G401 (cell line): ENCODE measurements around the gene RLN3. TPM values are rescaled to one million over a fixed set of nuclear protein-coding genes. Genes with fewer than 3 reads are reported as not detected.

ENCODE experiments used
- DNase-seq: peaks from one replicate; pipeline ENCODE4 v3.0.0-alpha.2; 2015; ENCODE audit warnings: low spot score
- in situ Hi-C: cut with HindIII; loops from 2 replicates; pipeline ENCODE4 v1.10.0; 2016; ENCODE audit warnings: low sequenced_read_pairs, mixed read lengths
- total RNA-seq: library from RNA; depleted of rRNA; stranded (reverse); fragments of >200 nt; shearing (Covaris generic); gene quantifications from 2 replicates; pipeline ENCODE4 v1.2.3, GENCODE V29; 2014

RLN3 gene
- total RNA-seq, 1 experiment from 2014 or later: not detected

DNA sequence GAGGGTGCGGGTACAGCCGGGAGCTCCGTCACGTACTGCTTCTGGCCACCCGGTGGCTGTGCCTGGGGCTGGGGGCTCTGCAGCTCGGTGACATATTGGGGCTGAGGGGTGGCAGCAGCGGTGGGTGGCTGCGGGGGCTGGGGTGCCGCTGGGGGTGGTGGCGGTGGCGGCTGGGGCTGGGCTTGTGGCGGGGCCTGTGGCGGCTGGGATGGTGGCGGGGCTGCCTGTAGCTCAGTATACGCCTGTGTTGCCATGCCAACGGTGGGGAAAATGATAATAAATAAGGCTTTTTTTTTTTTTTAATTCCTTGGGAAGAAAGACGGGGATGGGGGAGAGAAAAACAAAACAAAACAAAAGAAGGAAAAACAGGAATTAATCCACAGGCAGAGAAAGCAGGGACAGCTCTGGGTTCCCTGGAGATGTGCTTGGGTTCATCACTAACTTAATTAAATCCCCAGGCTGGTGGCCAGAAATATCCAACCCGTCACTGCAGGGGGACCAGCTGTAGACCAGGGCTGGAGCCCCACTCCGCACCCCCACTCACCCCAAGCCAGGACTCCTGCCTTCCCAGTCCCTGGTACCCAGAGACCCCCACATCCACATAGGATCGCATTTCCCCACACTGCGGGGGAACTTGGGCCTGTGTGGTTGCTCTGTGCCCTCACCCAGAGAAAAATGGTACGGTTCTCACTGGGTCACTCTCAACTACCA lies 34.2 kb upstream of the RLN3 start:
- peak; percentile 70 for DNase-seq

DNA sequence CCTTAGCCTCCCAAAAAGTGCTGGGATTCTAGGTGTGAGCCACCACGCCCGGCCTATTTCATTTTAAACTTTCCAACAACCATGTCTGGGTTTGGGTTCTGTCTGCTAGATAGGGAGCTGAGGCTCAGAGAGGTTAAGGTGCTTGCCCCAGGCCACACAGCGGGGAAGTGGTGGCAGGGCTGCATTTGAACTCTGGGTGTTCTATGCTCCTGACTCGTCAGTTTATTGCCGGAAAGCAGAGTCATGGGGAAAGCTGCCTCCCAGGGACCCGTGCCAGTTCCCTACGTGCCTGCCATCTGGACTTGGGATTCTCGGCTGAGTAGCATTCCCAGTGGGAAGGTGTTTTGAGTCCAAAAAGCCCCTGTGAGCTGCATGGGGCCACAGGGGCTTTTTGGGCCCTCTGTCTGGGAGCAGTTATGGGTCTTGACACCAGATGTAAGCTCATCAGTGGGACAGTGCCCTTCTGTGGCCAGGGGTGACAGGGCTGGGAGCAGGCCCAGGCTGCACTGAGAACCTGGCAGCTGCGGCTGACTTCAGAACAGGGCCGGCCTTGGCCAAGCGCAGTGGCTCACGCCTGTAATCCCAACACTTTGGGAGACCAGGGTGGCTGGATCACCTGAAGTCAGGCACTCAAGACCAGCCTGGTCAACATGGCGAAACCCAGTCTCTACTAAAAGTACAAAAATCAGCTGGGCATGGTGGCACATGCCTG lies 32.8 kb upstream of the RLN3 start:
- peak; percentile 93 for DNase-seq
- in situ Hi-C loops: no loop called here

More for the DNA sequence above, 34.2 kb upstream of the RLN3 start:
- in situ Hi-C loops: no loop called here

DNA sequence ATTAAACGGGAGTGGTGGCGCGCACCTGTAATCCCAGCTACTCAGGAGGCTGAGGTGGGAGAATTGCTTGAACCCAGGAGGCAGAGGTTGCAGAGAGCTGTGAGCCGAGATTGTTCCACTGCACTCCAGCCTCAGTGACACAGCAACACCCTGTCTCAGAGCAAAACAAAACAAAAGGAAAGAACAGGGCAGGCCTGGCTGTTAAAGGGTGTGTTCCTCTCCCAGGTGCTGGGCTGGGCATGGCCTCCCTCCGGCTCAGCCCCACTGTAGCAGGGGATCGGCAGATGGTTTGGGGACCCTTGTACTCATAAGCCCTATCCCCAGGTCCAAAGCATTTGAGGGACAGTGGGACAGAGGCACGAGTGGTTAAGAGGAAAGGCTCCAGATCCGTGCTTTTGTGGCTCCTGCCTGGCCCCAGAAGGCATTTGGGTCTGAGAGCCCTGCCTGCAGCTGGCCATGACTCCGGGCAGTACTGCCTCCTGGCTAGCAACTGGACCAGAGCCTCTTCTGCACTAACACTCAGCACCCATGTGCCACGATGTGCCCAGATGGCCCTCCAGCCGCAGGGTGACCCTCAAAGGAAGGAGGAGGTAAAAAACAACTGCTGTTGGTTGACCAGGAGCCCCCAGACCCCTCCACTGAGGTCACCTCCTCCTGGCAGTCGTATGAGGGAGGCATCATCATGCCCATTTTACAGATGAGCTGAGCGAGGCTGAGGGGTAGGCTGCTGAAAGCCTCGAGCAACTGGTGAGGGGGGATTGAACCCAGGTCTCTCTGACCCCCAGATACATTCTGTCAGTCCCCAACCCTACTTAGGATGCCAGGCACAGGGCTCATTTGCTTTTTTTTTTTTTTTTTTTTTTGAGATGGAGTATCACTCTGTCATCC lies 31.8 kb upstream of the RLN3 start:
- in situ Hi-C loops: no loop called here
- DNase-seq: no peak

DNA sequence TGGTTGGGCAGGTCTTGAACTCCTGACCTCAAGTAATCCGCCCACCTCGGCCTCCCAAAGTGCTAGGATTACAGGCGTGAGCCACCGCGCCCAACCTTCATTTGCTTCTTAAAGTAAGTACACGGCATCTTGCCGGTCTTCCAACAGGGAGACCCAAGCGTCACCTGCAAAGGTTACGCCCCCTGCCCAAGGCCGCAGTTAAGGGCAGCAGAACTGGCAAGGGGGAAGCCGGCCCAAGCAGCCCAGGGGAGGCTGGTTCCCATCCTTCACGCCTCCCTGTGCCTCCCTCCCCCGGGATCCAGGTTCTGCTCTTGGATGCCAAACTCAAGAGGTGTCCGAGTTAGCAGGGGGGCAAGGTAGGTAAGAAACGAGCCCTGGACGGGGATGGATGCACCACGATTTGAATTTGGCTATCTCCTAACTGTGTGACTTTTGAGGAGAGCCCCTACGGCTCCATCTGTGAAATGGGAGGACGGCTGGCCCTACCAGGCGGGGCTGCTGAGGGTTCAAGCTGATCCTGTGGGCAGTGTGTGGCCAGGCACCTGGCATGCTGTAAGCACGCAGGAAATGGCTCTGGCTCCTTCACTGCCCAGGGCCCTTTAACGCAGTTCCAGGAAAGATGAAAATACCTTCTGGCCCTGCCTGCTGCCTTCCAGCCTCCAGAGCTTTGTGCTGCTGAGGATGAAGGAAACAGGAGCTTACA lies 30.9 kb upstream of the RLN3 start:
- DNase-seq: peak; percentile 85
- in situ Hi-C loops: no loop called here

- in situ Hi-C loops: no loop called here
- no peak for DNase-seq
These were observed 30.4 kb upstream of the RLN3 start for GRCh38 chr19:13997631-13997962.

DNA sequence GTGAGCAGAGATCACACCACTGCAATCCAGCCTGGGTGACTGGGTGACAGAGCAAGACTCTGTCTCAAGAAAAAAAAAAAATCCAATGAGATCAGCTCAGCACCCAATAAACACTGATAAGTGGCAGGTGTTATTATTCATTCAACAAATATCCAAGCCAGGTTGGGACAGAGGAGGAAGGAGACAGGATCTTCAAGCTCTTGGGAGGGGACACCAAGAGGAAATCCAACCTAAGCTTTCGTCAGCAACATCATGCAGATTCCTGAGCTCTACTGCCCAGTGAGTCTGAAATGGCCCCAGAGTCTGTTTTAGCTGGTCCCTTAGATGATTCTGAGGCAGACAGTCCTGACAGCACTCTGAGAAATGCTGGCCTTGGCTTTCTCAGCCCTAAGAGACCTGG lies 29.5 kb upstream of the RLN3 start:
- no peak for DNase-seq
- in situ Hi-C loops: no loop called here

- DNase-seq: no peak
- in situ Hi-C loops: no loop called here
These were observed 28.9 kb upstream of the RLN3 start for GRCh38 chr19:13999085-13999484.

GRCh38 chr19:14000691-14001375 lies 27.1 kb upstream of the RLN3 start:
- no peak for DNase-seq
- in situ Hi-C loops: no loop called here

DNA sequence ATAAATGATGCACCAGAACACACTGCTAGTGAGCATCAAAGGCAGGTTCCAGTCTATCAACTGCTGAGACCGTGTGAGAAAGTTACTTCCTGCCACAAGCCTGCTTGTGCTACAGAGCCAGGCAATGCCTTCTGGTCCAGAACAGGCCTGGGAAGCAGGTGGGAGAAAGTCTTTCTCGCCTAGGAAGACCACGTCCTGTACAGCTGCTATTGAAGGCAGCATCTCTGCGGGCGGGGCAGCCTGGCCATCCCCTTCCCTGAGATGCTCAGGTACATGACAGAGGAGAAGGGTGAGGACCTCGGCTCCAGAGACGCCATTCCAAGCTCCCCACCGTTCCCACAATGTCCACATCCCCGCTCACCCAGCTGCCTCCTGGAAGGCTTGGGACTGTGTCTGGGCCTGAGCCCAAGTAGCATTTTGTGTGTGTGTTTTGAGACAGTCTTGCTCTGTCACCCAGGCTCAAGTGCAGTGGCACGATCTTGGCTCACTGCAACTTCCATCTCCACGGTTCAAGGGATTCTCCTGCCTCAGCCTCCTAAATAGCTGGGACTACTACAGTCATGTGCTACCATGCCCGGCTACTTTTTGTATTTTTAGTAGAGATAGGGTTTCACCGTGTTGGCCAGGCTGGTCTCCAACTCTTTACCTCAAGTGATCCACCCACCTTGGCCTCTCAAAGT lies 25.2 kb upstream of the RLN3 start:
- DNase-seq: peak; percentile 69
- in situ Hi-C loops: no loop called here

DNA sequence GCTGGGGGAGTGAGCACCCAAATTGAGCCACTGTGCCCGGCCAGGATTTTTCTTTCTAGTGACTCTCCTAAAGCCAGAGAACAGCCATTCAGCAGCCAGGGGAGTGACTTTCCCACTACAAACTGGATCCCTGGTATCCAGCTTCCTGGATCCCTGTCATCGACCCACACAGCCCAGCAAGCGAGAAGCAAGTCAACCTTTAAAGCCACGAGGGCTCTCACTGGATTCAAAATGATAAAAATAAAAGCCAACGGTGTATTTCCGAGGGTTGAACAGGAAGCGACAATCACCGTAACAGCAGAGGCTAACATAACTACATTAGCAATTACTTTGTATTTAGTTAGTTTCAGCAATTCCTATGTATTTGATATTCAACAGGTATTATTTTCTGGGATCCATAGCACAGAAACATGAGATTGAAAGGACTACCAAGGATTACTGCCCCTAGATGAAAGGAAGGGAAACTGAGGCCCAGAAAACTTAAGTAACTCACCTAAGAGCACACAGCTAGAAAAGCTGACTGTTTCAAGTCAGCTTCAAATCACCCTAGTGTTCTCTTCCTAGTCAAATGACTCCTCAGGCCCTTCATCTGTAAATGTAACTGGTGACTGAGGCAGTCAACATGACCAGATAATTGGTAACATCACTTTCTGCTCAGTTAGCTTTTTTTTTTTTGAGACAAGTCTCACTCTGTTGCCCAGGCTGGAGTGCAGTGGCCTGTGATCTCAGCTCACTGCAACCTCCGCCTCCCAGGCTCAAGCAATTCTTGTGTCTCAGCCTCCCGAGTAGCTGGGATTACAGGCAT lies 24.5 kb upstream of the RLN3 start:
- in situ Hi-C loops: no loop called here
- no peak for DNase-seq

DNA sequence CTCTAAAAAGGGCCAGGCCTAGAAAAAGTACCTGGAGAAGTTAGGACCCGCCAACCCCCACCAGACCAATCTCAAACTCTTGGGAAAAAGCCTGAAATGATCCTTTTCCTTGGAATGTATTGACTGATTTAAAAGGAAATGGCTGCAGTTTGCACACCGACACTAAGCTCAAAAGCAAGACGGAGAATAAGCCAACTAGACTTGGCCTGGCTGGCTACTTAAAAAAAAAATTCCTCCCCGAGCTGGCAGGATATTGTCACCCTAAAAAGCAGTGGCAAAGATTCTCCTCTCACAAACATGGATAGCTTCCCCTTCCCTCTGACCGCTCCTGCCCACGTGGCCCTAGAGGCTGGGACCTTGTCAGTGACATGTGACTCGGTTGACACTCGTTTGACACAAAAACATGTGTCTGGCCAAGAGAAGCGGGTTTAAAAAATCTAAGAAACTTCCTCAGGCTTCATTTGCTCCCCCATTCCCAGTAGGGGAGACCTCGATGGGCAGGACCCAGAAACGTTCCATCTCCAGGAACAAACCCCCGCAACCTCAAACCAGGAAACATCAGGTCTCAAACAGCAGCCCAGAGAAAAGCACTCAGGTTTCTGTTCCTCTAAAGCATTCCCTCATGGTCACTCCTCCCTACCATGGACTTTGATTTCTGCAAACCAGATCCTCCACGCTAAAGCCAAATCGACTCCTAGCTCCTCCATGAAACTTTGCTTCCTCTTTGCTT lies 23.2 kb upstream of the RLN3 start:
- DNase-seq: peak; percentile 58
- in situ Hi-C loops: no loop called here

DNA sequence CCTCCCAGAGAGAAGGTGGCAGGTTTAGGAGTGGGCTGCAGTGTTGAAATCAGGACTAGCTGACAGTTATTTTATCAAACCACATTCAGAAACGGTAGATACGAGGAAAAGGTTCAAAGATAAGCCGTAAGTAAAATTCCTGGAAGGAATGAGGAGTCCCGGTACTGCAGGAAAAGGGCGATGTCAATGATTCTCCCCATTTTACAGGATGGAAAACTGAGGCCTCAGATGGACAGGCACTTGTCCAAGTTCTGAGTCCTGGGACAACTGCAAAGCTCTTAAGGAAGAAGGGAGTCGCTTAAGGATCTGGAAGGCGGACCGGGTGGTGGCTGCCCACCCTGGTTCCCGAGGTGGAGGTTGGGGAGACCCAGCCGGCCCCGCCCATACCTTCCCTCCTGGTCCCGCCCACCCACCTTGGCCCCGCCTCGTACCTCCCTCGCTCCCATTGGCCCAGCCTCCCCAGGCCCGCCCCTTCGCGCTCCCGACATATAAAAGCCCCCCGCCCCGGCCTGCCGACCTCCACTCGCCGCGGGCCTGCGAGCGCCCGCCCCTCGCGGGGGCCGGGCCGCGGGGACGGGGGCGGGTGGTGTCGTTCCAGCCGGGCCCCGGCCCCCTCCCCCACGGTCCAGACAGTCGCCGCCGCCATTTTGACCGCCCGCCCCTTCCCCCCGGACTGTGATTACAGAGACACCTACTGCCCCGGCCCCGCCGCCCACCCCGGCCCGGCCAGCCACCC lies 22.4 kb upstream of the RLN3 start:
- peak; percentile 86 for DNase-seq
- in situ Hi-C loops: no loop called here

- peak; percentile 100 for DNase-seq
- in situ Hi-C loops: no loop called here
These were observed 21.7 kb upstream of the RLN3 start, which contains the start of gene RFX1 for GRCh38 chr19:14006085-14006765. Gene RFX1 (minus strand): TSS chr19:14006320. CDS start chr19:13993843, 12,477 bp downstream.

GRCh38 chr19:14006766-14007562 lies 21.0 kb upstream of the RLN3 start:
- DNase-seq: no peak
- in situ Hi-C loops: no loop called here

DNA sequence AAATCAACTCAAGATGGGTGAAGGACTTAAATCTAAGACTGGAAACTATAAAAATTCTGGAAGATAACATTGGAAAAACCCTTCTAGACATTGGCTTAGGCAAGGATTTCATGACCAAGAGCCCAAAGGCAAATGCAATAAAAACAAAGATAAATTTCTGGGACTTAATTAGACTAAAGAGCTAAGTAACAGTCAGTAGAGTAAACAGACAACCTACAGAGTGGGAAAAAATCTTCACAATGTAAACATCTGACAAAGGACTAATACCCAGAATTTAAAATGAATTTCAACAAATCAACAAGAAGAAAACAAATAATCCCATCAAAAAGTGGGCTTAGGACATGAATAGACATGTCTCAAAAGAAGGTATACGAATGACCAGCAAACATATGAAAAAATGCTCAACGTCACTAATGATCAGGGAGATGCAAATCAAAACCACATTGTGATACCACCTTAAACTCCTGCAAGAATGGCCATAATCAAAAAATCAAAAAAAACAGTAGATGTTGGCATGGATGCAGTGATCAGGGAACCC lies 15.5 kb upstream of the RLN3 start:
- in situ Hi-C loops: no loop called here
- DNase-seq: no peak
